ENCODE data around the gene FANCG.

DNA sequence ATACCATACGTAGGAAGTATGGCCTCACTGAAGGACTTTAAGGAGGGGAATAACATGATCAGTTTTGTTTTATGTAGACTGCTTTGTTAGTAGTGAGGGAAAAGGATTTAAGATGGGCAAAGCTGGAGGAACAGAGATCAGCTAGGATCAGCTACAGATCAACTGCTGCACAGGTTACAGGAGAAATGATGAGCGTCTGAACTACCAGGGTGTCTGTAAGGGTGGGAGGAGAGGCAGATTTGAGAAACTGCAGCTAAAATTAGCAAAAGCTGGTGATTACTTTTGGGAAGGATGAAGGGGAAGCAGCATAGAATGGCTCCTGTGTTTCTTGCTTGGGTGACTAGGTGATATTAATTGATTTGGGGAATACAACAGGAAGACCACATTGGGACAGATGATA is 46.6 kb downstream of the FANCG start:
- TF ChIP-seq, protein P1, sequence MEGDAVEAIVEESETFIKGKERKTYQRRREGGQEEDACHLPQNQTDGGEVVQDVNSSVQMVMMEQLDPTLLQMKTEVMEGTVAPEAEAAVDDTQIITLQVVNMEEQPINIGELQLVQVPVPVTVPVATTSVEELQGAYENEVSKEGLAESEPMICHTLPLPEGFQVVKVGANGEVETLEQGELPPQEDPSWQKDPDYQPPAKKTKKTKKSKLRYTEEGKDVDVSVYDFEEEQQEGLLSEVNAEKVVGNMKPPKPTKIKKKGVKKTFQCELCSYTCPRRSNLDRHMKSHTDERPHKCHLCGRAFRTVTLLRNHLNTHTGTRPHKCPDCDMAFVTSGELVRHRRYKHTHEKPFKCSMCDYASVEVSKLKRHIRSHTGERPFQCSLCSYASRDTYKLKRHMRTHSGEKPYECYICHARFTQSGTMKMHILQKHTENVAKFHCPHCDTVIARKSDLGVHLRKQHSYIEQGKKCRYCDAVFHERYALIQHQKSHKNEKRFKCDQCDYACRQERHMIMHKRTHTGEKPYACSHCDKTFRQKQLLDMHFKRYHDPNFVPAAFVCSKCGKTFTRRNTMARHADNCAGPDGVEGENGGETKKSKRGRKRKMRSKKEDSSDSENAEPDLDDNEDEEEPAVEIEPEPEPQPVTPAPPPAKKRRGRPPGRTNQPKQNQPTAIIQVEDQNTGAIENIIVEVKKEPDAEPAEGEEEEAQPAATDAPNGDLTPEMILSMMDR (IDR thresholded peaks at IDR 0.05) = no peak
- TF ChIP-seq POLR2A (IDR thresholded peaks at IDR 0.05) = no peak
